Breast epithelium (tissue), 3 donors: Measurements from ENCODE around the gene TET2.

ENCODE experiments used
- POLR2A ChIP-seq: fragments of 450-650 bp; IDR thresholded peaks from one replicate; pipeline ENCODE4 v1.6.1; 2016; ENCODE audit warnings: antibody characterized with exemption, mild to moderate bottlenecking, moderate library complexity
- POLR2AphosphoS5 ChIP-seq, 3 donors: sonication (generic); formaldehyde crosslinking; IDR thresholded peaks; one replicate each; pipeline ENCODE4 v1.6.1; 2017; ENCODE audit warnings: antibody characterized with exemption in 3 of 3
- TF ChIP-seq, protein P1 (sequence below), 3 donors: fragments of 450-650 bp; IDR thresholded peaks; one replicate each; pipeline ENCODE4 v1.5.1; 2016 to 2017; ENCODE audit warnings: antibody characterized with exemption in 3 of 3, mild to moderate bottlenecking in 3 of 3, moderate library complexity in 3 of 3

DNA sequence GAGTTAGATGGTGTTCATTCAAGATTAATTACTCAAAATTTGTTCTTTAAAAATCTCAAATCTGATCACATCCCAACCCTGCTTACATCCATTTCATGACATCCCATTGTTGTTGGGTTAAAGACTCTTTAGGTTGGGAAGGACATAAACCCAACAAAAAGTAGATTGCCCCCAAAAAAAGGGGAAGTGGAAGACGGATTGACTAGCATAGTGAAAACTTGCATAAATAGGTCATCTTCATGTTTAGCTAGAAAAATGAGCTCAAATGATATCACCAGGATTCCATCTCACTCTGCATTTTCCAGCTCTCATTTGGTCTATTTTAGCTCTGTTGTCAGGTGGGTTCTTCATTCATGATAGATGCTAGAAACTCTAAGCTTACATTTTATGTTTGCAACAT lies 18.5 kb upstream of the TET2 start:
- TF ChIP-seq, protein P1, sequence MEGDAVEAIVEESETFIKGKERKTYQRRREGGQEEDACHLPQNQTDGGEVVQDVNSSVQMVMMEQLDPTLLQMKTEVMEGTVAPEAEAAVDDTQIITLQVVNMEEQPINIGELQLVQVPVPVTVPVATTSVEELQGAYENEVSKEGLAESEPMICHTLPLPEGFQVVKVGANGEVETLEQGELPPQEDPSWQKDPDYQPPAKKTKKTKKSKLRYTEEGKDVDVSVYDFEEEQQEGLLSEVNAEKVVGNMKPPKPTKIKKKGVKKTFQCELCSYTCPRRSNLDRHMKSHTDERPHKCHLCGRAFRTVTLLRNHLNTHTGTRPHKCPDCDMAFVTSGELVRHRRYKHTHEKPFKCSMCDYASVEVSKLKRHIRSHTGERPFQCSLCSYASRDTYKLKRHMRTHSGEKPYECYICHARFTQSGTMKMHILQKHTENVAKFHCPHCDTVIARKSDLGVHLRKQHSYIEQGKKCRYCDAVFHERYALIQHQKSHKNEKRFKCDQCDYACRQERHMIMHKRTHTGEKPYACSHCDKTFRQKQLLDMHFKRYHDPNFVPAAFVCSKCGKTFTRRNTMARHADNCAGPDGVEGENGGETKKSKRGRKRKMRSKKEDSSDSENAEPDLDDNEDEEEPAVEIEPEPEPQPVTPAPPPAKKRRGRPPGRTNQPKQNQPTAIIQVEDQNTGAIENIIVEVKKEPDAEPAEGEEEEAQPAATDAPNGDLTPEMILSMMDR (IDR thresholded peaks at IDR 0.05): no peak
- no peak for TF ChIP-seq POLR2A
- no peak for TF ChIP-seq POLR2AphosphoS5 (IDR thresholded peaks at IDR 0.05)
